ENCODE measurements around the gene PIK3R6.

- TF ChIP-seq CTCF (conservative IDR thresholded peaks at IDR 0.05 in 1 of 2, IDR thresholded peaks at IDR 0.05 in 1 of 2; ENCODE audit: extremely low read depth in 1 of 2, insufficient read depth in 1 of 2, low read depth in 1 of 2, low read length in 2 of 2): no peak
- TF ChIP-seq EZH2 (IDR thresholded peaks at IDR 0.05; ENCODE audit: borderline replicate concordance, low read length): no peak
These were observed 3.7 kb upstream of the PIK3R6 start for GRCh38 chr17:8871081-8871581.
